ENCODE results near the gene TUBA4B.

Gene TUBA4B

DNA sequence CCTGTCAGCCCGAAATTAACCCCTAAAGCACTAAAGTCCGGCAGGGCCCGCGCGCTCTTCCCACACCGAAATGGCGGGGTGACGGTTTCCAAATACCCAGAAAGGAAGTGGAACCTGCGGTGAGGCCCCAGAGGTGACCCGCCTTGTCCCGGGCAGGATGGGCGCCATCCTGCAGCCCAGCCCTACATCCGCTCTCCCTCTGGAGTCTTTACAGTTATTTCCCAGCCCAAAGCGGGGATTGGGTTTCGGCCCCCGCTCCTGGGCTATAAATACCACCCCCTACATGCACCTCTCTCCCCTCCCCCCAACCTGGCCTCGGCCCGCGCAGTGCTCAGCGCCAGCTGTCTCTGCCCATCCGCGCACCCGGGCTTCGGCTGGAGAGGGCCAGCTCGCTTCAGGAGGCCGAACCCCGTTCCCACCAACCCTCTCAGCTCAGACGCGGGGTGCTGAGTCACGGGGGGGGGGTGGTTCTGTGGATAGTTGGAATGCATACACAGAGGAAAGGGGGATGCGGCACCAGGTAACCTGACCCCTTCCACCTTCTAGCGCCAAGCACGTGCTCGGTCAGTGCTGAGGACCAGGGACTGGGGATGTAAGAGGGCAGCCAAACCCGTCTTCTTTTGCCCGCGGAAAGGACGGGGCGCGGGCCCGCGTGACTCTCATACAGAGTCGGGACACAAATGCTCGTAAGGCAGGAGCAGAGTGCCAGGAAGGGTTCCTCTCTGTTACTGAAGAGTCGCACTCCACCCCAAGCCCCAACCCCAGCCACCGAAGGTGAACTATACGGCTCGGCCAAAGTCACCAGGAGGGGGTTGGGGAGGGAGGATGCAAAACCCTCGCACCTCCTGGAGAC is at the start of gene TUBA4B:
Gene TUBA4B (plus strand): TSS at position 344 of the 853 bp plus-strand sequence. CDS start 165 bp downstream, at position 509.
- no peak for DNase-seq (ENCODE audit: low read depth)

DNA sequence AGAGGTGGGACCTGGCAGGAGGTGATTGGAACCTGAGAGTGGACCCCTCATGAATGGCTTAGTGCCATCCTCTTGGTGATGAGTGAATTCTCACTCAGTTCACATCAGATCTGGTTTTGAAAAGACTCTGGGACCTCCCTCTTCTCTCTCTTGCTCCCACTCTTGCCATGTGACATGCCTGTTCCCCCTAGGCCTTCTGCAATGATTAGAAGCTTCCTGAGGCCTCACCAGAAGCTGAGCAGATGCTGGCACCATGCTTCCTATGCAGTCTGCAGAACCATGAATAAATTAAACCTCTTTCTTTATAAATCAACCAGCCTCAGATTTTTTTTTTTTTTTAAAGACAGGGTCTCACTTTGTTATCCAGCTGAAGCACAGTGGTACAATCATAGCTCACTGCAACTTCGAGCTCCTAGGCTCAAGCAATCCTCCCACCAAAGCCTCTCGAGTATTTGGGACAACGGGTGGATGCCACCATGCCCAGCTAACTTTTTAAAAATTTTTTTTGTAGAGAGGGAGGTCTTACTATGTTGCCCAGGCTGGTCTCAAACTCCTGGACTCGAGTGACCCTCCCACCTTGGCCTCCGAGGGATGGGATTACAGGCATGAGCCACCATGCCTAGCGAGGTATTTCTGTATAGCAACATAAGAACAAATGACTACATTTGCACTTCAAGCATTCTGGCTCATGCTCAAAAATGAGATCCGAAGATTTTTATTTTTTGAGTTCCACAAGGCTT is 48.4 kb upstream of the TUBA4B start:
- DNase-seq (ENCODE audit: low read depth) = no peak

DNA sequence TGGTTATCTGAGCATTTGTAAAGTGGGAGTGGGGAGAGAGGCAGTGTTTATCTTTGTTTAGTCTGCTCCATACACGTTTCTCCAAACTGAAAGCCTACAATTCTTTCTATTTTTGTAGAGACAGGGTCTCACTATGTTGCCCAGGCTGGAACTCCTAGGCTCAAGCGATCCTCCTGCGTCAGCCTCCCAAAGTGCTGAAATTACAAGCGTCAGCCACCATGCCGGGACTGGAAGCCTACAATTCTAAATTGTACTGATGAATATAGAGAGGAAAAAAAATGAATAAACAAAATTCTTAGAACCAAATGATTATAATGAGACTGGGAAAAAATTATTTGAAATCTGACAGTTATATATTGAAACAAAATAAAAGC is 47.9 kb upstream of the TUBA4B start:
- no peak for DNase-seq (ENCODE audit: low read depth)

DNA sequence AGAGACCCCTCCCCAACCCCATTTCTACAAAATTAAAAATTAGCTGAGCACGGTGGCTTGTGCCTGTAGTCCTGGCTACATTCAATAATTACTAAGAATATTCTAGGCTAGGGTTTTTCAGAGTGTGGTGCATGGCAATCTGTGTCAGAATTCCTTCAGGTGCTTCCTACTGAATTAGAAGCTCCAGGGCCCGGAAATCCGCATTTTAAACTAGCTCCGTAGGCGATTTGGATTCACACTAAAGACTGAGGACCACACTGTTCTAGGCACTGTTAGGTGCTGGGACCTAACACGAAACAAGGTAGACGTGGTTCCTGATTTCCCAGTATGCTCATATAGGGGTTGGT is 47.1 kb upstream of the TUBA4B start:
- DNase-seq (ENCODE audit: low read depth) = no peak

DNA sequence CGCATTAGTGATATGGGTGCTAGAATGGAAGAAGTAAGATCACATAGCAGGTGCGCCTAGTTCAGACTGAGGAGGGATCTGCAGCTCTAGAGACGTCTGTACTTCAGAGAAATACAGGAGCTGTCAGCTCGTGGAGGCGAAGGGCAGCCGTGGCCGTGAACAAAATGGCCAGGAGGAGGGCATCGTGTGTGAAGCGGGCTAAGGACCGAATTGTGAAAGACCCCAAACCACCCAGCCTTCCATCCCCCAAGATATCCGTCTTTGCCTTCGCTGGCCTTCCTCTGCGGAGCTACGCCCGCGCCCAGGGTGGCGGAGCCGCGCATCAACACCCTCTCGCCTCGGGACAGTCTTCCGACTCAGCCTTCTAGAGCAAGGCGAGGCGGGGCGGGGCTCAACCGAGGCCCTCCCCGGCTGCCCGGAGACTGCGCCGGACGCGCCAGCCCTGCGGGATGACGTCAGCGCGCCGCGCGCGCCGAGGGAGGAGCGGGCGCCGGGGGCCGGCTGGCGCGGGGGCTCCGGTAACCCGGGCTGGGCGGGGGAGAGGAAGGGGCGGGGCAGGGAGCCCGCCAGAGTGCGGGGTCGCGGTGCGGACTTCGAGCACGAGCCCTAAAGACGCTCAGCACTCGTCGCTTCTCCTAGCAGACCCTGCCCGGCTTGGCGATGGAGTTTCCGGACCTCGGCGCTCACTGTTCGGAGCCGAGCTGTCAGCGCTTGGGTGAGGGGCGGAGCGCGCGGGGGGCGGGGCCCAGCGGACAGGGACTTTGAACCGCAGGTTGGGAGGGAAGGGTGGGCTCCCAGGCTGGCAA is 46.5 kb upstream of the TUBA4B start, which contains the start of gene ZFAND2B:
Gene ZFAND2B (plus strand): TSS at position 455 of the 806 bp plus-strand sequence. CDS start 206 bp downstream, at position 661.
- DNase-seq (ENCODE audit: low read depth) = peak; percentile 83

DNA sequence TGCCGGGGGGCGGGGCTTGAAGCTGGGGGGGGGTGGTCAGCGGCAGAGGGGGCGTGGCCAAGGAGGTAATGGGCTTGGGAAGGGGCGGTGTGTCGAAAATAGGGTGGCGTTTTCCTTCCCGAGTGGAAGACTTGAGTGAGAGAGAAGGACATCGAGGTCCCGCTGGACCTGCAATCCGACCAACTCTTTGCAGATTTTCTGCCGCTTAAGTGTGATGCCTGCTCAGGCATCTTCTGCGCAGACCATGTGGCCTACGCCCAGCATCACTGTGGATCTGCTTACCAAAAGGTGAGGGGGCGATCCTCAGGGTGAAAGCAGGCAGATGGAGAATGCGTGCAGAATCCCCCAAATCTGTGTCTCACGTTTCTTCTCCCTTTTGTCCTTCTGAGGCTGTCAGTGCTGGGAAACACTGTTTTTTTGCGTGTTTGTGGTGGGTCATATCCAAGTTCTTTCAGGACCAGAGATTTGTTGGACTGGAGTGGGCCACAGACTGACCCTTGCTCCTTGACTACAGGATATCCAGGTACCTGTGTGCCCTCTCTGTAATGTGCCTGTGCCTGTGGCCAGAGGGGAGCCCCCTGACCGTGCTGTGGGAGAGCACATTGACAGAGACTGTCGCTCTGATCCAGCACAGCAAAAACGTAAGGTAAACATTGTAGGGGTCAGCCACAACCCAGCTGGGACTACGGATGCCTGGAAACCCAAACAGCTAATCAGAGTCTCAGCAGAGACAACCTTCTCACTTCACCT is 45.7 kb upstream of the TUBA4B start:
- no peak for DNase-seq (ENCODE audit: low read depth)

DNA sequence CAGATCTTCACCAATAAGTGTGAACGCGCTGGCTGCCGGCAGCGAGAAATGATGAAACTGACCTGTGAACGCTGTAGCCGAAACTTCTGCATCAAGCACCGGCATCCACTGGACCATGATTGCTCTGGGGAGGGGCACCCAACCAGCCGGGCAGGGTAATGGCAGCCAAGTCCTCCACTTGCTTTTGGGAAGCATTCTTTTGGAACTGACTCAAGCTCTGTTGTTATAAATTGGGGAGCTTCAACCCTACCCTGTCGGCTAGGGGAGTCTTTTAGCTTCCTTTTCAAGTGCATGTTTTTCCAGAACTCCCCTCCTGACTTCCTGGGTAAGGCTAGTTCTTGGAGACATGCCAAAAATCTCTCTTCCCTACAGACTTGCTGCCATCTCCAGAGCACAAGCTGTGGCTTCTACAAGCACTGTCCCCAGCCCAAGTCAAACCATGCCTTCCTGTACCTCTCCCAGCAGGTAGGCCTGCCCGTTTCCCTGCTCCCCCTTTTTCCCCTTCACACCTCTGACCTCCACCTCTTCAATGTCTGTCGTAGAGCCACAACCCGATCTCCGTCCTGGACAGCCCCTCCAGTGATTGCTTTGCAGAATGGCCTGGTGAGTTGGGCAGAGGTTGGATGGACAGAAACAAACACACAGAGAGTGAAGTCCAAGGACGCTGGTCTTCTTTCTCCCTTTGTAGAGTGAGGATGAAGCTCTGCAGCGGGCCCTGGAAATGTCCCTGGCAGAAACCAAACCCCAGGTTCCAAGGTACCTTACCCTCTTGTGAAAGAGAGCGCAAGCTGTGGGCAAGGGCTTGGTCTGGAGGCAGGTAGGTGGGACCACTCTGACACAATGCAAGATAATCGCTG is 44.9 kb upstream of the TUBA4B start:
- DNase-seq (ENCODE audit: low read depth) = no peak

DNA sequence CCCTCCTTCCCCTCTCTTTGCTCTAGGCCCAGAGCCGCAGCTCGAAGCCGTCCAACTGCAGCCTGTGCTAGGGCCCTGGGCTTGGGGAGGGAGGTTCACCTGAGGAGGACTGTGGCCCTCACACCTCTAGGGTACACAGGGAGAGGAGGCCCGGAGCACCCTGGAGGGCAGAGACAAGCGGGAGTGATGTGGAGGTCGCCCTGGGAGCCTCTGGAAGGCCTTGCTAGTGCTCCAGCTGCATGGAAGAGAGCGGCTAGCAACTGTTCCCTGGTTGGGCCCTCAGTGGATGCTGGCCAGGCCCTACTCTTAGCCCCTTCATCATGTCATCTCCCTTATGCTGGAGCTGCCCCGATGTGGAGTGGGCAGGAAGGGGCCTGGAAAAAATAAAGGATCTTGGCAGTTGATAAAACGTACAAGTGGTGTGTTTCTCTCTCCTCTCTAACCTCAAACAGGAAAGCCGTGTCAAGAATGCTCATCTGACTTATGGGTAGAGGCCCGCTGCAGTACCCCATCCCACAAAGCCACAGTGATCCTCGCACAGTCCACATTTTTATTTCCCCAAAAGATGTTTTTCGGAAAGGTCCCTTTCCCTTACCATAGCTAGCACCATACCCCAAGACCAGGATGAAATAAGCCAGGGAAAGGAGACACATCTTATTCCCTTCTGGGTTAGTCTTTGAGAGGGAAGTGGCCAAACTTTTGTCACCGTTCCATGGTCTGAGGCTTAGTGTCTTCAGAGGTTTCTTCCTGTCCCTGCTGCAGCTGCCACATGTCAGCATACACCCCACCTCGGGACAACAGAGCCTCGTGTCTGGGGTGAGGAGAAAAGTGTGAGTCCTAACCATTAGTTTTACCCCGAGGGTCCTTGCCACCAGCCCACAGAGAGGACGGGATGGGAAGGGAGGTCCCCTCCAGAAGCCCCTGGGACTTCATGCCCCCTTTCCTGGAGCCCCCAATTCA is 43.5 kb upstream of the TUBA4B start:
- no peak for DNase-seq (ENCODE audit: low read depth)

DNA sequence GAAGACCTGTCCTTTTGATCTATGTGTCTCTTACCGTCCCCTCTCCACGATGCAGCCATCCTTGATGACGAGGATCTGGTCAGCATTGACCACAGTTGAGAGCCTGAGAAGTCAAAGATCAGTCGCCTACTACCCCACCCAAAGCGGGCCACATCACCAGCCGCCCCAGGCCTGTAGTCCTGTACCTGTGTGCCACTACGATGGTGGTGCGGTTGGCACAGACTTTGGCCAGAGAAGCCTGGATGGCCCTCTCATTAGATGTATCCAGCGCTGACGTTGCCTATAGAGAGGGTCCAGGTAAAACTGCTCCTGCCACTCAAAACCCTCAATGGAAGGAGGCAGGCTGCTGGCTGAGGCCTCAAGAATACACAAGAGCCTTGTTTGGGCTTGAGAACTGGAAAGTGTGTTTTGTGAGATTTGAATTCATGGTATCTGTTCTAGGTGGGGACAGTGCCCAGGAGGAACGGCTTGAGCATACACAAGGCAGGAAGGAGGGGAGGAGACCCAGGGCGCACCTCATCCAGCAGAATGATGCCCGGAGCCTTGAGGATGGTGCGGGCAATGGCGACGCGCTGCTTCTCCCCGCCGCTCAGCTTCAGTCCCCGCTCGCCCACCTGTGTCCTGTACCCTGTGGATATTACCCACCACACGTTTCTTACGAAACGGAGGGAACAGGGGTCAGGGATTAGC is 42.7 kb upstream of the TUBA4B start:
- DNase-seq (ENCODE audit: low read depth) = no peak

DNA sequence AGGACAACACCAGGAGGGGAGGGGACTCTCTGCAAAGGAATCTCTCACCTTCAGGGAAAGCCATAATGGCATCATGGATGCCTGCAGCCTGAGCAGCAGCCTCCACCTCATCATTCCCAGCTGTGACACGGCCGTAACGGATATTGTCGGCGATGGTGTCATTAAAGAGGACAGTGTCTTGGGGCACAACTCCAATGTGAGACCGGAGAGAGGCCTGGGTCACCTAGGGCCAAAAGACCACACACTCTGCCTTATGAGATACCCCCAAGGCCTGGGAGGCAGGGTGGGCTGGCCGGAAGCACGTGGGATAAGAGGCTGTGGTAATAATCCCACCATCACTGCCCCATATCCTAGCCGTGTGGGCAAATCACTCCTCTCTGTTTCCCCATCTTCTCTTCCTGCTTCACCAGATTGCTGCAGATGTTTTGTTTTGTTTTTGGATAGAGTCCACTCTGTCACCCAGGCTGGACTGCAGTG is 42.1 kb upstream of the TUBA4B start:
- no peak for DNase-seq (ENCODE audit: low read depth)

DNA sequence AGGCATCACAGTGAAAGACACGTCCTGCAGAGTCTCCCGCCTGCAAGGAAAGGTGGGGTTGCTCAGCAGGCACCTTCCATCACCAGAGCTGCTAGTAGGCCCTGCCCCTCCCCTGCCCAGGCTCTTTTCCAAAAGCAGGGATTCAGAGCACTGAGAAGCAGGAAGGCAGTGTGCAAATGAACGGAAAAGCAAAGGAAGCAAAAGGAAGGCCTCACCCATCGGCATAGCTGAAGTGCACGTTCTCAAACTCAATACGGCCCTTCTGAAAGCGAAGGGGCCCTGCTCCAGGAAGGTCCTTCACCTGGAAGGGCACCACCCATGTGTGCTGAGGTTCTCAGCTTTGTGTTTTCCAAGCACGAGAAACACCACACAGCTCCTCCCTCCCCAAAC is 40.0 kb upstream of the TUBA4B start:
- DNase-seq (ENCODE audit: low read depth) = no peak

DNA sequence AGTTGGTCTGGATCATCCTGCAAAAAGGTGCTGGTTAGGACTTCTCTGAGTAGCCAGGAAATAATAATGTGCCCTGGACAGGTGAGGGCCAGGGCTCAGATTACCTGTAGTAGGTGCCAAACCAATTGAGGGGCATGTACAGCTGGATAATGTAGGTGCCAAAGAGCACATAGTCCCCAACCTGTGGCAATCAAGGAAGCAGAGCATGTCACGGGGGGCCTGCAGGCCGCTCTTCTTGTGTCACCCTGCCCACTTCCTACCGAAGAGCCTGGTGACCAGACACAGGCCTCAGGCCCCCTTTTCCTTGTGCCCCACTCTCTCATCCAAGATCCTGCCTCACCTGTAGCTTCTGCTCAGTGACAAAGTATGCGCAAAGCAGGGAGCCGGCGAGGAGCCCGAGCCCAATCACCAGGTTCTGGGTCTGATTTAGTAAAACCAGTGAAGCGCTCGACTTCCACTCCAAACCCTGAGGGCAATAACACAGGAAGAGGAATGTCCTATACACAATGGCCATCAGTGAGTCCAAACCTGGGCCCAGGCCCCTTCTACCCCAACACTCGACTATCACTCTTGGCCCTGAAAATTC is 39.5 kb upstream of the TUBA4B start:
- DNase-seq (ENCODE audit: low read depth) = no peak

DNA sequence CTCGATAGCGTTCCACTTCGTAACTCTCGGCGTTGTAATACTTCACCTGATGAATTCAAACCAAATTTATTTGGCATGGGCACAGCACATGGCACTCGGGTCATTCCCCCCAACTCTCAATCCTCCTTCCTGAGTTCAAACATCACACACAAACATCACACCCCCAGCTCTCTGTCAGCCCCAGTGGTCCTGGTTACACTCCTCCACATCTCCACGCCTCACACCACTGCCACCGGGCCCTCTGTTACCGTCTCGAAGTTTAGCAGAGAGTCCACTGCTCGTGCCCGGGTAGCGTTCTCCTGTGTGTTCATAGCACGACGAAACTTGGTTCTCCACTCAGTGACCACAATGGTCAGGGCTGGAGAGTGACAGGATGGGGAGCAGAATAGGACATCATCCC is 38.9 kb upstream of the TUBA4B start:
- DNase-seq (ENCODE audit: low read depth) = no peak

DNA sequence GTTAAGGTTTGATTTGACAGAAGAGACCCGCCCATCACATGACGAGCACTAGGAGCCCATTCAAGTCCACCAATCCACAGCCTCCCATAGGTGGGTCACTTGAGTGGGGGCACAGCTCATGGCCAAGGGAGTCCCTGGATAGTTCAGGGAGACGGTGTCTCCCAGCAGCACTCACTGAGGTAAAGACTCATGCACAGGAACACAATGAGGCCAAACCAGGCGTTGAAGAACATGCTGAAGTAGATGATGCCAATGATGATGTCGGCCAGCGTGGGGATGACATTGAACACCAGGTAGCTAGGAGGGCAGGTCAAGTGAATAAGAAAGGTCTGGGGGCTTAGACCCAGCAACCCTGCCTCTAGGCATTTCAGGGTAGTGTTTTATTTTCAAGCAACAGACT is 38.3 kb upstream of the TUBA4B start:
- DNase-seq (ENCODE audit: low read depth) = no peak

DNA sequence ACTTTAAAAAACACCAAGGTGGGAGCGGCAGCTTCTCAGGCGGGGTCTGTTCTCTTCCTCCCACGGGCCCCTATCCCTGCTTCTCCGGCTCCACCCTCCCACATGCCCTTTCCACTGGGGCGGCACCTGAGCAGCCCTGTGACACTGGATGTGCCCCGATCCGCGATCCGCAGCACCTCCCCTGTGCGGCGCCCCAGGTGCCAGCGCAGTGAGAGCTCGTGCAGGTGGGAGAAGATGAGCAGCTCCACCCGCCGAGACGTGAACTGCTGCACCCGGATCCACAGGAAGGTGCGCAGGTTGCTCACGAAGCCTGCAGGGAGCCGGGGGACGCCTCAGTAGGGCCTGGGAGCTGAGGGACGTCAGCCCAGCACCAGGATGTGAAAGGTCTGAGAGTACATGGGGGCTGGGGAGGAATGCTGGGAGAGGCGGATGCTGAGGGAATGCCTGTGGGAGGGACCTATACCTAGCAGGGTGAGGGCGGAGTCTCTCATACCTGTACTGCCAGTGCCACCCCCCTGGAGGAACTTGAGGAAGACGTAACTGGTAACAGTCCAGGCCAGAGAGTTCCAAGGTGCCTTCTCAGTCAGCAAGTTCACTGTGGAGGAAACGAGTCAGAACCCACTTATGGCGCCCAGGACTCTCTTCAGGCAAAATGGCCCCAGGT is 37.0 kb upstream of the TUBA4B start:
- DNase-seq (ENCODE audit: low read depth) = no peak

DNA sequence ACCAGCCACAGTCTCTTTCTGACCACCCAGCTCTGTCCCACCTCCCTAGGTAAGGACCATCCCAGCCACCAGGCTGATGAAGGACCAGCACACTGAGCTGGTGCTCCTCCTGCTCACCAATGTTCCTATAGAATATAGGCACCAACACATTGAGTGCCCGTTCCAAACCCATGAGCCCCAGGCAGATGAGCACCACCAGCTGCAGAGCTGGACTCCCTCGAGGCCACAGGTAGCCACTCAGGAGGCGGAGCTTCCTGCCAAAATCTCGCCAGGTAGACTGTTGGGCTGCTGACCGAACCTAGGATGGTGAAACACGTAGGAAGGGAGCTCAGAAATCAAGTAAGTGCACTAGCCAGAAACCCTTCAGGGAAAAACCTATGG is 36.5 kb upstream of the TUBA4B start:
- DNase-seq (ENCODE audit: low read depth) = no peak

DNA sequence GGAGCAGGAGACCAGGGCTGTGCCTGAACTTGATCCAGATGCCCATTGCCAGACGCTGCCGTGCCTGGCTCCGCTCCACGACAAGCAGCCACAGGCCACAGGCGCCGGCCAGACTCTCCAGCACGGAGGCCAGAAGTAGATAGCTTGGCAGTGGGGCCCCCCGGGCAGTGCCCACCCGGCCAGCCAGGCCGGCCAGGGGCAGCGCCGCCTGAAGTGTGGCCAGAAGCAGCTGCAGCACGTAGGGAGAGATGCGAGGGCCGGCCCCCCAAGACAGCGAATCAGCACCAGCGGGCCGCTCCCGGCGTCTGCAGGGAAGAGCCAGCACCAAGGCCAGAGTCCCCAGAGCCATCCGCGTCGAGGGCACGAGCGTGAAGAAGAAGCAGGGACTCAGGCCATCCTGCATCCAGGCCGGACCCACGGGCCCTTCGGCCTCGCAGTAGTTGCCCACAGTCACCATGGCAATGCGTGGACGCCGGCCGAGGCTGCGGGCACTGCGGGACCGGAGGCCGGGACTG is 34.8 kb upstream of the TUBA4B start:
- no peak for DNase-seq (ENCODE audit: low read depth)
